ENCODE data around the gene MAD2L1. TPM values are rescaled to one million over a fixed set of nuclear protein-coding genes. Genes with fewer than 3 reads are reported as not detected.
"Not testable (repeated sequence)": the region's sequence is repeated elsewhere in the genome, so short reads cannot be mapped to it uniquely, and the experiment has no call there.

The MAD2L1 gene
- total RNA-seq, 1 donor from 2014 or later, result 37.4 TPM

- no peak overlapping the region for H3K27ac Mint-ChIP-seq
- no peak for DNase-seq (ENCODE audit: extremely low spot score, unreplicated experiment)
- H3K36me3 Mint-ChIP-seq, result no peaks in the 10 kb centered on the region
- H3K4me1 Mint-ChIP-seq (ENCODE audit: unreplicated experiment), result no peaks in the 10 kb centered on the region
- TF ChIP-seq, protein P1, sequence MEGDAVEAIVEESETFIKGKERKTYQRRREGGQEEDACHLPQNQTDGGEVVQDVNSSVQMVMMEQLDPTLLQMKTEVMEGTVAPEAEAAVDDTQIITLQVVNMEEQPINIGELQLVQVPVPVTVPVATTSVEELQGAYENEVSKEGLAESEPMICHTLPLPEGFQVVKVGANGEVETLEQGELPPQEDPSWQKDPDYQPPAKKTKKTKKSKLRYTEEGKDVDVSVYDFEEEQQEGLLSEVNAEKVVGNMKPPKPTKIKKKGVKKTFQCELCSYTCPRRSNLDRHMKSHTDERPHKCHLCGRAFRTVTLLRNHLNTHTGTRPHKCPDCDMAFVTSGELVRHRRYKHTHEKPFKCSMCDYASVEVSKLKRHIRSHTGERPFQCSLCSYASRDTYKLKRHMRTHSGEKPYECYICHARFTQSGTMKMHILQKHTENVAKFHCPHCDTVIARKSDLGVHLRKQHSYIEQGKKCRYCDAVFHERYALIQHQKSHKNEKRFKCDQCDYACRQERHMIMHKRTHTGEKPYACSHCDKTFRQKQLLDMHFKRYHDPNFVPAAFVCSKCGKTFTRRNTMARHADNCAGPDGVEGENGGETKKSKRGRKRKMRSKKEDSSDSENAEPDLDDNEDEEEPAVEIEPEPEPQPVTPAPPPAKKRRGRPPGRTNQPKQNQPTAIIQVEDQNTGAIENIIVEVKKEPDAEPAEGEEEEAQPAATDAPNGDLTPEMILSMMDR (conservative IDR thresholded peaks at IDR 0.05), result no peak
- H3K27me3 Mint-ChIP-seq, result peaks cover 5% of the 10 kb centered on the region
- peaks cover 17% of the 10 kb centered on the region for H3K9me3 Mint-ChIP-seq
- H3K4me3 Mint-ChIP-seq, result no peak overlapping the region
These were observed 21.9 kb upstream of the MAD2L1 start for GRCh38 chr4:120088507-120088906.

- DNase-seq (ENCODE audit: extremely low spot score, unreplicated experiment); H3K4me1 Mint-ChIP-seq (ENCODE audit: unreplicated experiment); H3K4me3 Mint-ChIP-seq; H3K27ac Mint-ChIP-seq; H3K36me3 Mint-ChIP-seq; H3K27me3 Mint-ChIP-seq: not testable (repeated sequence)
- H3K9me3 Mint-ChIP-seq, result peaks cover 17% of the 10 kb centered on the region
These were observed 21.4 kb upstream of the MAD2L1 start for GRCh38 chr4:120088066-120088465.

DNA sequence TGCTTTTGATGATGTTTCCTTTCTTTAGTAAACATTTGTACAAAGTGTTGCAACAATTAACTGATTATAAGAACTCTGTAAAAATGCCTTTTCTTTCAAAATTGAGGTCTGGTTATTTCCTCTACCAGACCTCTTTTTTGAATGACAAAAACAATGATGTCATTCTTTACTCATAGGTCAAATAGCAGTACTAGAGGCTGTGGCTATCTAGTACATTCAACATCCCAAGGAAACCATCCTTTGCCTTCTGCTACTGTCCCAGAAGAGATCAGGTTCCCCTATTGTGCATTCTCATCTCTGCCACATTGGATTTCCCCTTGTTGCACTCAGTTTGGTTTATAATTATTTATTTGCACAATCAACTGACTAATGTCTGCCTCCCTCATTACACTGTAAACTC lies 19.1 kb upstream of the MAD2L1 start:
- Mint-ChIP-seq H3K36me3 (no peaks in the 10 kb centered on the region), H3K9me3 (peaks cover 17% of the 10 kb centered on the region), H3K4me1 (ENCODE audit: unreplicated experiment) (peaks cover 9% of the 10 kb centered on the region), H3K4me3 (no peak overlapping the region), H3K27ac (no peak overlapping the region), H3K27me3 (peaks cover 5% of the 10 kb centered on the region)
- DNase-seq (ENCODE audit: extremely low spot score, unreplicated experiment), result no peak
- TF ChIP-seq, protein P1 (conservative IDR thresholded peaks at IDR 0.05), result no peak

DNA sequence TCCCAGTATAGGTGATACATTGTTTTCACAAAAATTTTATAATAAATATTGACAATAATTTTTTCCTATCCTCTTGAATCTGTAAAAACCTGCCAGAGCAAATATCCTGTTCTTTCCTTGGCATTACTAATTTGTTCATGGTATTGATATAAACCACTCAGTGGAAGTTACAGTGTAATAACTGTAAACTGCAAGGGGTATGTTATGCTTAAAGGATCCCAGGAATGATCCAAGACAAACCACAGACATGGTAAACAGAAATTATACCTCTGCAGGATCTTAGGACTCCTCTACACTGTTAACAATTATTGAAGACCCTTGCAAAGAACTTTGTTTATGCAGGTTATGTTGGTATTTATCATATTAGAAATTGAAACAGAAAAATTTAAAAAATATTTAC lies 17.7 kb upstream of the MAD2L1 start:
- TF ChIP-seq, protein P1 (conservative IDR thresholded peaks at IDR 0.05), result no peak
- Mint-ChIP-seq H3K9me3 (peaks cover 17% of the 10 kb centered on the region), H3K4me3 (no peak overlapping the region), H3K4me1 (ENCODE audit: unreplicated experiment) (peaks cover 9% of the 10 kb centered on the region), H3K27me3 (no peaks in the 10 kb centered on the region), H3K36me3 (no peaks in the 10 kb centered on the region), H3K27ac (no peak overlapping the region)
- no peak for DNase-seq (ENCODE audit: extremely low spot score, unreplicated experiment)

DNA sequence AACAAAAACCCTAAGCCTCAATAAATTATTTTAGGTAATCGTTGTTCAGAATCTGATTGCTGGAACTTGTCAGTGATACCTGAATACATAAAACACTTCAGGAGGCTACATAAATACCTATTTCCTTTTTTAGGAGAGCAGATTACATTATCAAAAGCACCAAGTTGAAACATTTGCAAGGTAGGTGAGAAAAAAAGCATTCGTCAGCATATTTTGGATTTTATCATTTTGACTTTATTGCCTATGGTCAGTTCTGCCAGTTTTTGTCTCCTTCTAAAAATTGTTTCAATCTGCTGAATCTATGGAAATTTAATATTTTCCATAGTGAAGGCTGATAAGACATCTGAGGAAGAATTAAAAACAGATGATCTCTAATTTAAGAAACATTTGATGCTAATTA lies 16.5 kb upstream of the MAD2L1 start:
- H3K4me3 Mint-ChIP-seq, result no peak overlapping the region

GRCh38 chr4:120082251-120082650 lies 15.6 kb upstream of the MAD2L1 start:
- no peaks in the 10 kb centered on the region for H3K36me3 Mint-ChIP-seq
- H3K4me1 Mint-ChIP-seq (ENCODE audit: unreplicated experiment), result peaks cover 9% of the 10 kb centered on the region
- TF ChIP-seq, protein P1 (conservative IDR thresholded peaks at IDR 0.05), result no peak
- H3K27me3 Mint-ChIP-seq, result no peaks in the 10 kb centered on the region
- H3K9me3 Mint-ChIP-seq, result no peaks in the 10 kb centered on the region
- H3K4me3 Mint-ChIP-seq, result no peak overlapping the region
- no peak overlapping the region for H3K27ac Mint-ChIP-seq
- DNase-seq (ENCODE audit: extremely low spot score, unreplicated experiment), result no peak

More for the DNA sequence above, 16.5 kb upstream of the MAD2L1 start:
- Mint-ChIP-seq H3K4me1 (ENCODE audit: unreplicated experiment) (peaks cover 9% of the 10 kb centered on the region), H3K27ac (no peak overlapping the region), H3K36me3 (no peaks in the 10 kb centered on the region), H3K9me3 (peaks cover 8% of the 10 kb centered on the region), H3K27me3 (no peaks in the 10 kb centered on the region)
- TF ChIP-seq, protein P1 (conservative IDR thresholded peaks at IDR 0.05), result no peak
- no peak for DNase-seq (ENCODE audit: extremely low spot score, unreplicated experiment)
